IMR-90 (cell line): ENCODE measurements around the gene KRTAP5-9. TPM values are rescaled to one million over a fixed set of nuclear protein-coding genes. Genes with fewer than 3 reads are reported as not detected.

Experiments
- ATAC-seq: fragments of 200-7000 bp; cut with Tn5 transposase; 2 replicates; pipeline ENCODE4 v1.9.1; 2020; ENCODE audit warnings: low read depth, mild to moderate bottlenecking, moderate library complexity
- BruUV-seq: library from RNA; stranded (reverse); fragments of 400-500 nt; replicated peaks from 2 replicates; lab custom pipeline; 2021; lab: Mats Ljungman, UMichigan
- CTCF ChIA-PET: fragments of 300-600 bp; formaldehyde crosslinking; extraction: SDS; loops from one replicate; lab custom pipeline; 2021; ENCODE audit warnings: antibody characterized with exemption; lab: Yijun Ruan, JAX
- POLR2A ChIA-PET: fragments of 300-600 bp; sonication (Branson Sonifier 250); formaldehyde crosslinking; loops from one replicate; lab custom pipeline; 2022; ENCODE audit warnings: antibody characterized with exemption; ENCODE audit not compliant: unreplicated experiment; lab: Charles Lee
- DNase-seq: peaks from one replicate; pipeline ENCODE4 v3.0.0; 2013
- H2AFZ ChIP-seq: replicated peaks from 2 replicates; pipeline ENCODE3; 2013; ENCODE audit warnings: low read length, mild to moderate bottlenecking; ENCODE audit not compliant: poor library complexity
- H2AK5ac ChIP-seq: 2 replicates; pipeline ENCODE4 v1.6.1; 2013; ENCODE audit warnings: low read depth, low read length, inconsistent platforms
- H2AK9ac ChIP-seq: replicated peaks from 2 replicates; pipeline ENCODE3; 2013; ENCODE audit warnings: mild to moderate bottlenecking, low read depth, low read length, moderate library complexity; ENCODE audit not compliant: poor library complexity
- H2BK120ac ChIP-seq: 2 replicates; pipeline ENCODE4 v1.6.1; 2013; ENCODE audit warnings: low read depth, low read length, inconsistent platforms
- H2BK15ac ChIP-seq: 3 replicates; pipeline ENCODE4 v1.6.1; 2013; ENCODE audit warnings: low read depth, low read length, inconsistent platforms
- H2BK20ac ChIP-seq: 2 replicates; pipeline ENCODE4 v1.6.1; 2013; ENCODE audit warnings: low read depth, mild to moderate bottlenecking, inconsistent platforms, low read length, moderate library complexity
- H2BK5ac ChIP-seq: 2 replicates; pipeline ENCODE4 v1.6.1; 2013; ENCODE audit warnings: mild to moderate bottlenecking, low read depth, low read length, inconsistent platforms; ENCODE audit not compliant: poor library complexity, severe bottlenecking
- H3K14ac ChIP-seq: replicated peaks from 2 replicates; pipeline ENCODE4 v1.6.1; 2013; ENCODE audit warnings: low read depth, low read length, inconsistent platforms
- H3K18ac ChIP-seq: 2 replicates; pipeline ENCODE4 v1.6.1; 2013; ENCODE audit warnings: low read depth, low read length, control low read depth
- H3K23ac ChIP-seq: 2 replicates; pipeline ENCODE4 v1.6.1; 2013; ENCODE audit warnings: low read depth, low read length, inconsistent platforms
- H3K27ac ChIP-seq: 2 replicates; pipeline ENCODE4 v1.5.1; 2013; ENCODE audit warnings: mild to moderate bottlenecking, control low read depth, low read length; ENCODE audit not compliant: insufficient read depth
- H3K27me3 ChIP-seq: 2 replicates; pipeline ENCODE4 v1.6.1; 2013; ENCODE audit warnings: low read length; ENCODE audit not compliant: control insufficient read depth, insufficient read depth
- H3K36me3 ChIP-seq: 2 replicates; pipeline ENCODE4 v1.6.1; 2013; ENCODE audit warnings: low read length, mixed read lengths; ENCODE audit not compliant: control insufficient read depth, insufficient read depth
- H3K4ac ChIP-seq: 2 replicates; pipeline ENCODE4 v1.6.1; 2013; ENCODE audit warnings: low read depth, low read length, inconsistent platforms
- H3K4me1 ChIP-seq: 2 replicates; pipeline ENCODE4 v1.6.1; 2013; ENCODE audit warnings: low read length, mixed read lengths; ENCODE audit not compliant: control insufficient read depth, insufficient read depth
- H3K4me2 ChIP-seq: 2 replicates; pipeline ENCODE4 v1.6.1; 2013; ENCODE audit warnings: low read depth, mild to moderate bottlenecking, control low read depth, low read length, moderate library complexity
- H3K4me3 ChIP-seq: 2 replicates; pipeline ENCODE4 v1.5.1; 2013; ENCODE audit warnings: low read depth, mild to moderate bottlenecking, control low read depth, low read length, moderate library complexity; ENCODE audit not compliant: insufficient read depth
- H3K56ac ChIP-seq: 2 replicates; pipeline ENCODE4 v1.6.1; 2013; ENCODE audit warnings: low read length, inconsistent platforms; ENCODE audit not compliant: insufficient read depth; ENCODE audit errors: extremely low read depth
- H3K79me1 ChIP-seq, 2 experiments: 2 replicates each; pipeline ENCODE4 v1.6.1; 2013; ENCODE audit warnings: low read length in 2 of 2, inconsistent platforms in 1 of 2, low read depth in 1 of 2
- H3K9ac ChIP-seq: 2 replicates; pipeline ENCODE4 v1.6.1; 2013; ENCODE audit warnings: low read depth, low read length, control low read depth
- H3K9me1 ChIP-seq: 2 replicates; pipeline ENCODE4 v1.6.1; 2013; ENCODE audit warnings: low read length, inconsistent platforms; ENCODE audit not compliant: insufficient read depth
- H3K9me3 ChIP-seq: 2 replicates; pipeline ENCODE4 v1.6.1; 2013; ENCODE audit warnings: low read length; ENCODE audit not compliant: control insufficient read depth, insufficient read depth
- H4K20me1 ChIP-seq: 2 replicates; pipeline ENCODE4 v1.6.1; 2013; ENCODE audit warnings: low read length, inconsistent platforms; ENCODE audit not compliant: insufficient read depth
- H4K5ac ChIP-seq: 2 replicates; pipeline ENCODE4 v1.6.1; 2013; ENCODE audit warnings: mild to moderate bottlenecking, low read depth, low read length, control low read depth
- H4K8ac ChIP-seq, 2 experiments: 2 replicates each; pipeline ENCODE4 v1.6.1; 2013; ENCODE audit warnings: low read depth in 2 of 2, low read length in 2 of 2, control low read depth in 1 of 2, inconsistent platforms in 1 of 2
- H4K91ac ChIP-seq: 2 replicates; pipeline ENCODE4 v1.6.1; 2013; ENCODE audit warnings: low read depth, low read length, inconsistent platforms; ENCODE audit not compliant: insufficient read depth
- BHLHE40 ChIP-seq: fragments of 150-350 bp; IDR thresholded peaks from 2 replicates; pipeline ENCODE4 v1.6.1; 2016; ENCODE audit warnings: mild to moderate bottlenecking, low read depth, low read length
- CEBPB ChIP-seq: IDR thresholded peaks from 2 replicates; pipeline ENCODE4 v1.6.1; 2012; ENCODE audit warnings: low read depth, low read length, improper control_type of control experiment
- CTCF ChIP-seq: conservative IDR thresholded peaks from 2 replicates; pipeline ENCODE4 v1.5.1; 2012; ENCODE audit warnings: mild to moderate bottlenecking, low read depth, low read length, improper control_type of control experiment
- ELK1 ChIP-seq: fragments of 150-350 bp; IDR thresholded peaks from 2 replicates; pipeline ENCODE4 v1.6.1; 2016; ENCODE audit warnings: low read depth, mild to moderate bottlenecking, low read length, moderate library complexity, borderline replicate concordance
- MAFK ChIP-seq: IDR thresholded peaks from 2 replicates; pipeline ENCODE4 v1.6.1; 2012; ENCODE audit warnings: low read depth, low read length, improper control_type of control experiment
- MAZ ChIP-seq: IDR thresholded peaks from 2 replicates; pipeline ENCODE4 v1.6.1; 2012; ENCODE audit warnings: low read depth, mild to moderate bottlenecking, low read length, improper control_type of control experiment, moderate library complexity, borderline replicate concordance
- MXI1 ChIP-seq: IDR thresholded peaks from 2 replicates; pipeline ENCODE4 v1.6.1; 2012; ENCODE audit warnings: low read depth, mild to moderate bottlenecking, low read length, moderate library complexity, borderline replicate concordance
- NFE2L2 ChIP-seq: fragments of 150-350 bp; IDR thresholded peaks from 2 replicates; pipeline ENCODE4 v1.6.1; 2016; ENCODE audit warnings: low read depth, mild to moderate bottlenecking, low read length
- POLR2A ChIP-seq: IDR thresholded peaks from 2 replicates; pipeline ENCODE4 v1.6.1; 2012; ENCODE audit warnings: mild to moderate bottlenecking, low read depth, low read length
- RAD21 ChIP-seq: IDR thresholded peaks from 2 replicates; pipeline ENCODE4 v1.6.1; 2012; ENCODE audit warnings: low read length, improper control_type of control experiment
- RCOR1 ChIP-seq: IDR thresholded peaks from 2 replicates; pipeline ENCODE4 v1.6.1; 2012; ENCODE audit warnings: mild to moderate bottlenecking, low read length, improper control_type of control experiment; ENCODE audit not compliant: insufficient replicate concordance
- SMC3 ChIP-seq: fragments of 150-350 bp; IDR thresholded peaks from 2 replicates; pipeline ENCODE4 v1.6.1; 2016; ENCODE audit warnings: low read depth, mild to moderate bottlenecking, antibody characterized with exemption, low read length, moderate library complexity
- USF2 ChIP-seq: fragments of 150-350 bp; IDR thresholded peaks from 2 replicates; pipeline ENCODE4 v1.6.1; 2017; ENCODE audit warnings: mild to moderate bottlenecking, antibody characterized with exemption, low read length, low read depth
- WGBS, 2 experiments: methylation state at CpG; one replicate each; pipeline versions ENCODE4 v1.1.5 to v1.1.7; 2013; ENCODE audit warnings: missing lambda C conversion rate in 2 of 2; ENCODE audit not compliant: insufficient read length in 1 of 2; ENCODE audit errors: extremely low coverage in 2 of 2; 5-methylcytosine and 5-hydroxymethylcytosine counted together
- dilution Hi-C: fragments of 300-500 bp; cut with HindIII; formaldehyde crosslinking; loops from one replicate; pipeline ENCODE4 v1.14.3; 2018; ENCODE audit warnings: low sequenced_read_pairs; ENCODE audit not compliant: unreplicated experiment
- in situ Hi-C: fragments of 300-500 bp; cut with MboI; formaldehyde crosslinking; loops from 3 replicates; pipeline ENCODE4 v1.14.3; 2019; ENCODE audit warnings: low sequenced_read_pairs, inconsistent platforms, mixed read lengths
- intact Hi-C: fragments of 100-400 bp; cut with micrococcal nuclease; formaldehyde crosslinking; loops from 2 replicates; pipeline ENCODE4 v1.10.0; 2022
- polyA plus RNA-seq, 3 experiments: library from polyadenylated mRNA; depleted of rRNA; stranded (reverse); fragments of >200 nt; gene quantifications; 2 replicates each; pipeline ENCODE4 v1.2.3, GENCODE V29; 2012; ENCODE audit warnings: low replicate concordance in 1 of 3
- total RNA-seq: library from RNA; depleted of rRNA; stranded (reverse); fragments of >200 nt; gene quantifications from 2 replicates; pipeline ENCODE4 v1.2.3, GENCODE V29; 2012

Gene KRTAP5-9
- total and polyA plus RNA-seq, 2 of the 4 experiments (the other 2 are of a cell fraction) = 0.09 TPM; not detected in 1

GRCh38 chr11:71499546-71499945 lies 48.7 kb upstream of the KRTAP5-9 start:
- DNase-seq (no peak), ATAC-seq (no peak)
- H3K56ac ChIP-seq = no peak overlapping the region
- ChIA-PET POLR2A (no interaction called here), CTCF (no interaction called here)
- no peak for TF ChIP-seq MAZ
- no peak for TF ChIP-seq BHLHE40
- no peak for TF ChIP-seq SMC3
- TF ChIP-seq RAD21 = no peak
- no peak for TF ChIP-seq CTCF
- no peak for TF ChIP-seq POLR2A
- TF ChIP-seq MXI1 = no peak
- TF ChIP-seq ELK1 = no peak
- TF ChIP-seq USF2 = no peak
- TF ChIP-seq MAFK = no peak
- TF ChIP-seq RCOR1 = no peak
- no peak for TF ChIP-seq CEBPB
- TF ChIP-seq NFE2L2 = no peak
- no peak overlapping the region for H2AK5ac ChIP-seq
- in situ Hi-C loops (no loop called here), intact Hi-C loops (no loop called here), dilution Hi-C loops (no loop called here)
- H2BK120ac ChIP-seq = no peak overlapping the region
- H3K4me3 ChIP-seq = no peak overlapping the region
- H3K18ac ChIP-seq = no peak overlapping the region
- no peak overlapping the region for H3K4me2 ChIP-seq
- H3K9me3 ChIP-seq = no peaks in the 10 kb centered on the region
- H4K8ac ChIP-seq = no peak overlapping the region
- no peak overlapping the region for H2BK5ac ChIP-seq
- 0 out of 2 replicates have a peak, but pooled peaks cover 5% of the 10 kb centered on the region for H3K9me1 ChIP-seq
- no peak overlapping the region for H3K9ac ChIP-seq
- no peak overlapping the region for H3K4ac ChIP-seq
- H4K5ac ChIP-seq = no peak overlapping the region
- H3K79me1 ChIP-seq = no peaks in the 10 kb centered on the region
- H2BK20ac ChIP-seq = no peak overlapping the region
- H2AK9ac ChIP-seq = no peak overlapping the region
- H3K27me3 ChIP-seq = no peaks in the 10 kb centered on the region
- H4K91ac ChIP-seq = no peak overlapping the region
- H2AFZ ChIP-seq = no peak overlapping the region
- BruUV-seq = no TSS peak
- no peak overlapping the region for H3K23ac ChIP-seq
- no peak overlapping the region for H2BK15ac ChIP-seq
- no peak overlapping the region for H3K14ac ChIP-seq
- H3K36me3 ChIP-seq = peaks cover 63% of the 10 kb centered on the region
- no peak overlapping the region for H3K27ac ChIP-seq
- no peaks in the 10 kb centered on the region for H3K4me1 ChIP-seq
- no CpG with 5 or more reads among the region's 6 CpGs for WGBS, 2 experiments
- H4K20me1 ChIP-seq = no peaks in the 10 kb centered on the region
